DMS153 treated with DMSO at 0.1 percent for 48 hours (cell line): ENCODE measurements around the gene ZNRF3.
"Not testable (repeated sequence)": the region's sequence is repeated elsewhere in the genome, so short reads cannot be mapped to it uniquely, and the experiment has no call there.

ENCODE experiments used
- DNase-seq: peaks from one replicate; lab custom pipeline; 2025; ENCODE audit not compliant: unreplicated experiment; lab: John Stamatoyannopoulos, UW

The ZNRF3 gene

DNA sequence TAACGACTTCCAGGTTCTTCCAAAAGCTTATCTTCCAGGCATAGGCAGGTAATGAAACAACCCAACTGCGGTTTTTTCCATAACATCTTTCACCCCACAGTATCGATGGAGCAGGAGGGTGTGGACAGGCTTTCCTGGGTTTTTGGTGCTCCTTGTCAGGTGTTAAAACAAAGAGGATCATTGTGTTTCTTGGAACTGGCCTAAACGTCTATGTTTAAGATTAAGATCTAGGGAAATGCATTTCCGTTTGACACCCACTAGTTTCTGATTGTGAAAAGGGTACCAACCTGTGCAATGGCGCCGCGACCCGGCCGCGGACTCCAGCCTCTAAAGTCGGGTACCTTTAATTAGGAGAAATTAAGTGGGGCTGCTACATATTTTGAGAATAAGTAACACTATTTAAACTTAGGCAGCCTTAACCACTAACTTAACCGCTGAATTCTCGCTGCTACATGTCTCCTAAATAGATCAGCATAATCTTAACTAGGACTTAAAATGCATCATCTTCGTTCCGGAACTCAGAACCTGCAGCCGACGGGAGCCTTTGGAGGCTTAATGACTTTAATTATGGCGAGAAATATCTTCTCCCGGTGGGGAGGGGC, 146.7 kb downstream of the ZNRF3 start:
- DNase-seq = no peak

DNA sequence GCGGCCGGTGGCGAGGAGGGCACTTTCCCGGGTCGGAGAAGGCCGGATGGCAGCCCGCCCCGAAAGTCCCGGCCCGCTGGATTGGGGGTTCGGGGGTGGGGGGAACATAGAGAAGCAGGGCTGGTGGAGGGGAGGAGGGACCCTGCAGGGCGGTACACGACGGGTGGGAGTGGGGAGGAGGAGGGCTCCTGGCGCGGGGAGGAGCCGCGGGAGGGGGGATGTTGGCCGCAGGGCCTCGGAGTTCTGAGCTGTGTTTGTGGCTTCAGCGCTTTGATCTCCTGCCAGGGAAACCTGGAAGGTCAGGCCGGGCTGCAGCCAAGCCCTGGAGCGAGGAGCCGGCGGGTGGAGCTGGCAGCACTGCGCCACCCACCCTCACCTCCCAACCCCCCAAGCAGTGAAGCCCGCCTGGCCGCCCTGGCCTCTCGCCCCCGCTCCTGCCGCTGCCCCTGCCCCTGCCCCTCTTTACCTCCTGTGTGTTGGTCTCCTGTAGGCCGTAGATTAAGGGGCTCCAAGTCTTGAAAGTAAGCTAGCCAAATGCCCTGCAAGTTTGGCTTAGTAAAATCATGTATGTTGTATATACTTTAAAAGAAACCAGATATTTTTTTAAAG, 147.3 kb downstream of the ZNRF3 start:
- DNase-seq = peak; percentile 51

DNA sequence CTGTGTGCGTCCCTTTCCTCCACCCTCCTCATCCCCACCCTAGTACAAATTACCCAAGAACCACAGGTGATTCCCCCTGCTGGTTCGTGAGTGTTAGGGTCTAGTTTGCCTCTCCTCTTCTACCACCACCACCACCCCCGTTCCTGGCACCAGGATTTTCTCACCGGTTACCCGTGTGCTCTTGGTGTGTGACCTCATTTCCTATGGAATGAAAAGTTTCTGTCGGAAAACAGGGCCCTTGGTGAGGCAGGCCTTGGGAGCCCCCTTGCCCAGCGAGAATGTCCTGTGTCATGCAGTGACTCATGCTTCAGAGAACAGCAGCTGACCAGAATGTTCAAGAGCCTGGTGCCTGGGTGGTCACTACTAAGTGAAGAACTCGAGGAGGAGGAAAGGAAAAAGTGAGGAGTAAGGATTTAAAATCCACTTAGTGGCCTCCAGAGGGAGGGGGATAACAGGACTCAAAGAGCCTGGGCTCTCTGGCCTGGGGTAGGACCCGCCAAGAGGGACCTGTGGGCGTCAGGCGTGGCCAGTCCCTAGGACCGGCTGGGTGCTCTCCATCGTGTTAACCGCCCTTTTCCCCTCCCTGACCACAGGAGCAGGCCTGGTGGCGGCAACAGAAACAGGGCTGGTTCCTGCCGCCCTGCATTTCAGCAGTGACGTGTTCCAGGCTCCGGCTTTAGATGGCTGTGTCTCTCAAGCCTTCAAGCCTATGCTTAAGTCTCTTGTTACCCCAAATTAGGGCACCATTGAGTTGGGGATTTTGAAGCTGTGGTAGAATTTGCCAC, 148.0 kb downstream of the ZNRF3 start:
- no peak for DNase-seq

DNA sequence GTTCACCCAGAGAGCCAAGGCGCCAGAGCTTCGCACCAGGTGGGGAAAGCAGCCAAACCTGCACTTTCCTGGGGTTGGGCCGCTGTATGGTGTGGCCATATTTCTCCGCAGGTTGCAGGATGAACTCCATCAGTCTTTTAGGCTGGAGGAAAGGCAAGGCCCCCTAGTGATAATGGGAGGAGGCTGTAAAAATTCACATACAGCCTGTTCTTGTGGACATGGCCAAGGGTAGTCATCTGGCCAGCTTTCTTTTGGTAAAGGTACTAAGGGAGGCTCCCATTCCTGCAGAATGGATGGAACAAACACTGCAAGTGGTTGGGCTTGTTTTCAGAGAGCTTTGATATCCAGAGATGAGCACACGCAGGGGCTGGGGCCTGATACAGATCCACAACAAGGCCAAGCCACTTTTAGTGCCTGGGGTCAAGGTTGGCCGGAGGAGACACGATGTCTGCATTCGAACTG, 148.7 kb downstream of the ZNRF3 start:
- no peak for DNase-seq

DNA sequence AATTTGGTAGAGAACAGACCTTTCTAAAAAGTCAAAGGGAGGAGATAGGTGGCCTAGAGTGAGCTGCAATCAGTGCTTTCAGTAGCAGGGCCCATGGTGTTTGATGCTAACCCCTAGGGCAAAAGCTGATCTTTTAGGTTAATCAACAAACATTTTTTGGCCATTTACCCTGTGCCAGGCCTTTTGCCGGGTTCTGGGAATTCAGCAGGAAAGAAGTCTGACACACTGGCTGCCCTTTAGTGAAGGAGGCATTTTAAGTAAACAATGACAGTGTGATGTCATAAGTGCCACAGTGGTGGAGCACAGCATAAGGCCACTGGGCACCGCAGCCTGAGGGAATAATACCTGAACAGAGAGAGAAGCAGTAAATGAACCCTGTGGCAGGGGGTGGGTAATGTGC, 149.2 kb downstream of the ZNRF3 start:
- peak; percentile 8 for DNase-seq

DNA sequence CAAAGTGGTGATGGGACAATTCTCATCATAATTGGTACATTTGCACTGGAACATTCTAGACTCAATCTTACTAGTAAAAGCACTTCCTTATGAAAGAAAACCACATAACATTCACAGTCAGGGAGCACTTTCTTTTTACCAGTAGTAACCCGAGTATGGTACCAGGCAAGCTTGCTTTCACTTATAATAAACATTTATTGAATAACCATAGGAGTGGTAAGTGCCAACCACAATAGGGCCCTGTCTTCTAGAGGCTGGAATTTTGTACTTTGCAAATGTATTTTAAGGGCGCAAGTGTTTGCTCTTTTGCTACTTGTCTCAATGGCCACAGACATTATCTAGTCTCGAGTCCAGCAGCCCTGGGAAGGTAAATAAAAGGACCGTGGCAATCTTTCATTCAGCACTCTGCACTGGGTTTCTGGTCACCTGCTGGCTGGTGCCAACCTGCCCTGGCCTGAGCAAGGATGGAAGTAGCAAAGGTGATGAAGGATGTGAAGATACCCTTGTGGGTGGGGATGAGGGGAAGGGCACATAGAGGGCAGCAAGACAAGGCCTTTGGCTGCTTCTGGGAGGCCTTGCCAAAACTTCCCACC, 154.1 kb downstream of the ZNRF3 start:
- DNase-seq = peak; percentile 30

DNA sequence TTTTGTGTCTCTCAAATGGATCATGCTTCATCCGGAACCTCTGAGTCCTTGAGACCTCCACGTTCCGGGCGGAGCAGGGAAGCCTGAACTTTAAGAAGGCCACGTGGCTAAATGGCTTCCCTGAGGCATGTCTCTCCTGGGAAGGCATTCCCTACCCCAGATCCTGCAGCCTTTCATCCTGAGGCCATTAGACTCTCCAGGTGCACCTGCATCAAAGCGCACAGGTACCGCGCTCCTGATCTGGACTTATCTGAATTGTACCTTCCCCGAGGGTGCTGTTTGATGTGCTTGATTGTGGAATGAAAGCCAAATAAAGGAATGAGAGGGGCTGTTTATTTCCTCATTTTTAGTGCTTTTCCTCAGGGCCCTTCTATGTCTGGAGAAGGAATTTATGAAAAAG, 155.8 kb downstream of the ZNRF3 start:
- no peak for DNase-seq

DNA sequence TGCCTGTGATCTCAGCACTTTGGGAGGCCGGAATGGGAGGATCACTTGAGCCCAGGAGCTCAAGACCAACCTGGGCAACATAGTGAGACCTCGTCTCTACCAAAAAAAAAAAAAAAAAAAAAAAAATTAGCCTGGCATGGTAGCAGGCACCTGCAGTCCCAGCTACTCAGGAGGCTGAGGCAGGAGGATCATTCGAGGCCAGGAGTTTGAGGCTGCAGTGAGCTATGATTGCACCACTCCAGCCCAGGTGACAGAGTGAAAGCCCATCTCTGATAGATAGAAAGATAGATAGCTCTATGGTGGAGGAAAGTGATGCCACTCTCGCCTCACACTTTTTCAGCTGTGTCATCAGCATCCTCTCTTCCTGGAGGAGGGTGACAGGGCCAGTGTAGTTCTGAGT, 156.3 kb downstream of the ZNRF3 start:
- DNase-seq = not testable (repeated sequence)

DNA sequence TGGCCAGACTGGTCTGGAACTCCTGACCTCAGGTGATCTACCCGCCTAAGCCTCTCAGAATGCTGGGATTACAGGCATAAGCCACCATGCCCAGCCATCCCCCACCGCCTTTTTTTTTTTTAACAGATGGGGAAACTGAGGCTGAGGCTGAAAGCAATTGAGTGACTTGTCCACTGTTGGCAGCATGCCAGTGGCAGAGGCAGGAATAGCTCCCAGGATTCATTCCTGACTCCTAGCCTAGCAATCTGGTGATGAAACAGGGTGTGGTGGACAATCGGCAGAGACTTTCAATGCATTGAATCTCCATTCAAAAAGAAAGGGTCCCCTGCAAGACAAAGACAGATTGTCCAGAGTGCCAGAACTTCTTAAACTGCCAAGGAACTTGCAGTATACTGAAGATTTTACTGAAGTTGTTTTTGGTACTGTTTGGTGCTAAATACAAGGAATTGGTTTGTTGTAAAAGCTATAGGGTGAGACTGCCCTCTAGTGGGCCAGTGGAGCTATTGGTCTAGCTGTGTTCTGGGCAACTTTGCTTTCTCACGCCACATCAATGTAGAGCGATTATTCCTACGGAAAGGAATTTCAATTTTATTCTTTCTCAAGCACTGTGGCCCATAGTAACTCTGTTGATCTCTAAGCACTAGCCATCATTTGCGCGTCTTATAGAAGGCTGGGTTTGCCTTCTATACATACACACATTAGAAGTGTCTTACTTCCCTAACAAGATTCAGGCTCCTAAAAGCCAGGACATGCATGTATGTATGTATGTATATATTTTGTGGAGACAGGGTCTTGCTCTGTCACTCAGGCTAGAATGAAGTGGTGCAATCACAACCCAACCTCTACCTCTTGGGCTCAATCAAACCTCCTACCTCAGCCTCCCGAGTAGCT, 157.3 kb downstream of the ZNRF3 start:
- peak; percentile 75 for DNase-seq

DNA sequence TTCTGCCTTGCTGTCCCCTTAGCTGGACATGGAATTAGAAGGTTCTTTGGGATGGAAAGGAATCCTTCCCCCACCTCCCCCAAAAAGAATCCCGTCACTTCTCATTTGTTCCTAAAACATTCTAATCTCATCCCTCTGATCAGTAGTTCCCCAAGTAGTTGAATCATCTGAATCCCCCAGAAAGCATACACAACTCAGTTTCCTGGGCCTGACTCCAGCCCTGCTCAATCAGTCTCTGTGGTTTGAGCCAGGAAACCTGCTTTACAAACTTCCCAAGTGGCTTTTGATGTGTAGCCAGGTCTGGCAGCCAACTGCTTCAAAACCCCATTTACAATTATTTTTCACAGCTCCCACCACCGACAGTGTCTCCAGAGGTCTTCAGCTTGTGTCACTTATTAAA, 158.0 kb downstream of the ZNRF3 start:
- no peak for DNase-seq

DNA sequence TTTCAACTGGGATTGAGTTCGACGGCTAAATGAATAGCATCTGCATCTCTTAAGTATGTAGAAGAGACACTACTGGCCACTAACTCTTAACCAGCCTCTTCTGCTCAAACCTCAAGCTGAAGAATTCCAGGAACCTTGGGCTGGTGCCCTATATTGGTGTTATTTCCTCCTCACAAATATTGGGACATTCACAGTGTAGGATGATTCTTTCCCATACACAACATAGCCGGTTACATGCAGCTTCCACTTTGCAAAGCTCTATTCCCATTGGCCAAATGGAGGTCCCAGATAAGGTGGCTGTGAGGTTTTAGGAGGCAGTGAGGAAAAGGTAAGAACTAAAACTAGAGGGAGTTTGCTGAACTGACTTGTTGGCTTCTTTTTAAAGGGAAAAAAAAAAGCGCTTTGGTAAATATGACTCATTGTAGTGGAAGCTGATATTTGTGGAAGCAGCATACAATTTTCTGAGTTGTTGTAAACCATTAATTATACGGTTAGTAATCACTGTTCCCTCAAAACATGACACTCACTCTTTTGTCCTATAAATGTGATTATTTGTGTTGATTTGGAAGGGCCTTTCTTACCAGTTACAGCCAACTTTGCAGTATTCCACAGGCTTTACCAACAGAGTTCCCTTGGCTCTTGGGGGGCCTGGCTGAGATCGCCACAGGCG, 160.7 kb downstream of the ZNRF3 start:
- no peak for DNase-seq

DNA sequence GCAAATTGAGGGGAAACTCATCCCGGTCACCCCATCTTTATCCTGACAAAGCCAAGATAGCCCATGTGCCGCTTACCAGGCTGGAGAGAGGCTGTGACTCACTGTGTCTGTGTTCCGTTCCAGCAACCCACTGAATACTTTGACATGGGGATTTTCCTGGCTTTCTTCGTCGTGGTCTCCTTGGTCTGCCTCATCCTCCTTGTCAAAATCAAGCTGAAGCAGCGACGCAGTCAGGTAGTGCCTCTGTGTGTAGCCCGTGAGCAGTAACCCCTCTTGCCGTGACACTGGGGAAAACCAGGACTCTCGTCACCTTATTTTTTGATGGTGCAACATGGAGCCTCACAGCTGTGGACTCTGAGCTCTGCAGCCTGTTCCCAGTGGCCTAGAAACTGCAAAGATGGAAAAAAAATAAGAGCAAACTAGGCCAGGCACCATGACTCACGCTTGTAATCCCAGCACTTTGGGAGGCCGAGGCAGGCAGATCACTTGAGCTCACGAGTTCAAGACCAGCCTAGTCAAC, 161.3 kb downstream of the ZNRF3 start:
- no peak for DNase-seq

DNA sequence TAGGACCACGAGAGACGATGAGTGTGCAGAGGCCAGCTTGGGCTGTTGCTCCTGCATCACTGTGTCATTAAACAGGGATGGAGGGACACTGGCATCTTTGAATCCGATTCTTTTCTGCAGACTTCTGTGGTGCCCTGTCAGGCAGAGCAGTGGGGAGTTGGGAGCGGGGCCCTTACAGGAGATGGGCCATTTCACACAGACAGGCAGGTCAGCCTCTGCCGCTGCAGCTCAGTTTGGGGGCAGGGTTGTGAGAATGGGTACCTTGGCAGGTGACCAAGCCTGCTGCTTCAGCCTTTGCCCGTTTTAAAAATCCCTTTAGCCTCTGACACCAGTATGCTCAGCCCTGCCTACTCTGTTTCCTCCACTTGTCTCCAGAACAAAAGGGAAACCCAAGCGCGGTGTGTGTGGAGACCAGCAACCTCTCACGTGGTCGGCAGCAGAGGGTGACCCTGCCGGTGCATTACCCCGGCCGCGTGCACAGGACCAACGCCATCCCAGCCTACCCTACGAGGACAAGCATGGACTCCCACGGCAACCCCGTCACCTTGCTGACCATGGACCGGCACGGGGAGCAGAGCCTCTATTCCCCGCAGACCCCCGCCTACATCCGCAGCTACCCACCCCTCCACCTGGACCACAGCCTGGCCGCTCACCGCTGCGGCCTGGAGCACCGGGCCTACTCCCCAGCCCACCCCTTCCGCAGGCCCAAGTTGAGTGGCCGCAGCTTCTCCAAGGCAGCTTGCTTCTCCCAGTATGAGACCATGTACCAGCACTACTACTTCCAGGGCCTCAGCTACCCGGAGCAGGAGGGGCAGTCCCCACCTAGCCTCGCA, 165.7 kb downstream of the ZNRF3 start:
- DNase-seq = peak; percentile 8

DNA sequence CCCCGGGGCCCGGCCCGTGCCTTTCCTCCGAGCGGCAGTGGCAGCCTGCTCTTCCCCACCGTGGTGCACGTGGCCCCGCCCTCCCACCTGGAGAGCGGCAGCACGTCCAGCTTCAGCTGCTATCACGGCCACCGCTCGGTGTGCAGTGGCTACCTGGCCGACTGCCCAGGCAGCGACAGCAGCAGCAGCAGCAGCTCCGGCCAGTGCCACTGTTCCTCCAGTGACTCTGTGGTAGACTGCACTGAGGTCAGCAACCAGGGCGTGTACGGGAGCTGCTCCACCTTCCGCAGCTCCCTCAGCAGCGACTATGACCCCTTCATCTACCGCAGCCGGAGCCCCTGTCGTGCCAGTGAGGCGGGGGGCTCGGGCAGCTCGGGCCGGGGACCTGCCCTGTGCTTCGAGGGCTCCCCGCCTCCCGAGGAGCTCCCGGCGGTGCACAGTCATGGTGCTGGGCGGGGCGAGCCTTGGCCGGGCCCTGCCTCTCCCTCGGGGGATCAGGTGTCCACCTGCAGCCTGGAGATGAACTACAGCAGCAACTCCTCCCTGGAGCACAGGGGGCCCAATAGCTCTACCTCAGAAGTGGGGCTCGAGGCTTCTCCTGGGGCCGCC, 166.4 kb downstream of the ZNRF3 start:
- DNase-seq = peak; percentile 56

DNA sequence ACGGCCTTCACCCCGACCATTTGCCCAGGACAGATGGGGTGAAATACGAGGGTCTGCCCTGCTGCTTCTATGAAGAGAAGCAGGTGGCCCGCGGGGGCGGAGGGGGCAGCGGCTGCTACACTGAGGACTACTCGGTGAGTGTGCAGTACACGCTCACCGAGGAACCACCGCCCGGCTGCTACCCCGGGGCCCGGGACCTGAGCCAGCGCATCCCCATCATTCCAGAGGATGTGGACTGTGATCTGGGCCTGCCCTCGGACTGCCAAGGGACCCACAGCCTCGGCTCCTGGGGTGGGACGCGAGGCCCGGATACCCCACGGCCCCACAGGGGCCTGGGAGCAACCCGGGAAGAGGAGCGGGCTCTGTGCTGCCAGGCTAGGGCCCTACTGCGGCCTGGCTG, 167.1 kb downstream of the ZNRF3 start:
- DNase-seq = no peak

DNA sequence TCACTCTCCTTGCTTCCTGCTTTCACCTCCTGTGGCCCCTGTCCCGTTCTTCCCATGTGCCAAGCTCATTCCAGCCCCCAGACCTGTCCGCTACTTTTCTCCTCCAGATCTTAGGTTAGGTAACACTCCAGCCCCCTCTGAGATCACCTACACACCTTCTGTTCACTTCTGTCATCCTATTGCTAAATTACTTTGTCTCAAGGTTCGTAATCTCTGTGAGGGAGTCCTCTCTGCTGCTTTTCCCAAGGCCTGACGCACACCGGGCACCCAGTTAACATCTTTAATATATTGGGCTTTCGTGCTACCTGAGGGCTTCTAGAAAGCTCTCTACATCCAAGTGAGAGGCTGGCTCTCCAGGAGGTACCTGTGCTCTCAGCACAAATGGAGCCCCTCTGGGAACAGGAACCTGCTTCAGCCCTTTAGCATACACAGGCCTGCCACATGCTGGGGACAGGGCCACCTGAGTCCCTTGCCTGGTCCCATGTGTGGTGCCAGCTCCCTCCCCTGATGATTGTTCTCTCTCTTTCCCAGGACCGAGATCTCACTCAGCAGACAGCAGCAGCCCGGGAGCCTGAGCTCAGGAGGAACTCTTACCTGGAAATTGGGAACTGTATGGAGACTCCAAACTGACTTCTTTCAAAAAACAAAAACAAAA, 169.8 kb downstream of the ZNRF3 start:
- DNase-seq = no peak

DNA sequence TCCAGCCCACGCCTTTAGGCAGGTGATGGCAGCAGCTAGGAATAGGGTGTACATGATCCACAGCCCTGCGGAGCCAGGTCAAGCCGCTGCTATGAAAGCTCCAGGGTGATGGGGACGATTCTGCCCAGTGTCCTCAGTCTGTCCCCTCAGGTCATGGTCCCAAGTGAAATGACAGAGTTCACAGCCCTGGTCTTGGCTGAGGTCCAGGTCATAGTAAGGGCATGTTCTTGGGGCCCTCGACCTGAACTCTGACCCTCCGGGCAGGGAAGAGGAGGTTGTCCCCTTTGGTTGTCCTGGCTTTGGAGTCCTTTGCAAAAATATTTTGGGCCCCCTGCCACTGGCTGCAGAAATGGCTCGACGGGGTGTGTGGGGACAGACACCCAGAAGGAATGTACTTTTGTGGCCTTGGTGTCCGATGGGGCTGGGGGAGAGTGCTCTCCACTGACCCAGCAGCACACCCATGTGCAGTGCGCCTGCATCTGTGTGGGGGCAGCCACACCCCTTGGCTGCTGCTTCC, 170.9 kb downstream of the ZNRF3 start:
- DNase-seq = no peak

DNA sequence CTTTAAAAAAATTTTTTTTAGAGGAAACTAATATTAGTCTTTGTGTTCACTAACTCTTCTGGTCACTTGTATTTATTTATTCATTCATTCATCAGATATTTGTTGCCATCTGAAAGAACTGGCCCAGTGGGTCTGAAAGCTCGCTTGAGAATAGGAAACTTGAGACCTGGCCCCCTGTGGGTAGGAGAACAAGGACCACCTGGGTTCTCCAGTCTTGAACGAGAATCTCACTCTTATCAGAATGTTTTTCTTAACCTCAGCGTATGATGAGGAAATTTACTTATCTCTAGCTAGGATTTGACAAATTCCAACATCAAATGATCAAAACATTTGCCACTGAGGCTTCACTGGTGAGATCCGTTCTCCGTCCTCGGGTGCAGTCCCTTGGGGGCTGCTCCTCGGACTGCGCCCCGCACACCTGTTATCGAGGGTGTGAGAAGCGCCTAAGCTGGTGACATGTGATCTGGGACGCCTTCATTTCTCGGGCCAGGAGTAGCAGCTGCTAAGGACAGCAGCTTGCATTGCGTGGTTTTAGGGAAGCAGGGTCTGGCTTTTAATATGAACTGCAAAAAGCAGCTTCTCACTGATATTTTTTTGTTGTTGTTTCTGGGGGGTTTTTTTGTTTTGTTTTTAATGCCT, 171.9 kb downstream of the ZNRF3 start:
- DNase-seq = no peak
